GM12878 (cell line): ENCODE results near the gene MCF2L2. TPM values are rescaled to one million over a fixed set of nuclear protein-coding genes. Genes with fewer than 3 reads are reported as not detected.

Experiments used
- ASH2L ChIP-seq: fragments of 300-600, 200-600 bp; sonication (generic); IDR thresholded peaks from 2 replicates; pipeline ENCODE4 v1.6.1; 2017; ENCODE audit warnings: low read depth, mild to moderate bottlenecking, borderline replicate concordance
- ATF3 ChIP-seq: IDR thresholded peaks from 2 replicates; pipeline ENCODE4 v1.6.1; 2011; ENCODE audit warnings: low read depth, mild to moderate bottlenecking, low read length, moderate library complexity, borderline replicate concordance; ENCODE audit errors: extremely low read depth
- CHD4 ChIP-seq: fragments of 200-600 bp; sonication (generic); IDR thresholded peaks from 2 replicates; pipeline ENCODE4 v1.6.1; 2016; ENCODE audit warnings: mild to moderate bottlenecking
- E2F4 ChIP-seq: IDR thresholded peaks from 2 replicates; pipeline ENCODE4 v1.6.1; 2012; ENCODE audit warnings: low read depth, low read length, improper control_type of control experiment
- EZH2 ChIP-seq: IDR thresholded peaks from 2 replicates; pipeline ENCODE4 v1.6.1; 2012; ENCODE audit warnings: low read depth, mild to moderate bottlenecking, control low read depth, inconsistent platforms, low read length, borderline replicate concordance; ENCODE audit not compliant: control insufficient read depth
- GABPA ChIP-seq: IDR thresholded peaks from 2 replicates; pipeline ENCODE4 v1.6.1; 2014; ENCODE audit warnings: antibody characterized with exemption, low read depth, mild to moderate bottlenecking, inconsistent platforms
- IKZF1 ChIP-seq: fragments of 450-650 bp; conservative IDR thresholded peaks from 2 replicates; pipeline ENCODE4 v1.6.1; 2017; ENCODE audit warnings: antibody characterized with exemption, mild to moderate bottlenecking
- JUND ChIP-seq: IDR thresholded peaks from 2 replicates; pipeline ENCODE4 v1.6.1; 2012; ENCODE audit warnings: low read depth, mild to moderate bottlenecking, low read length, improper control_type of control experiment, moderate library complexity
- MYB ChIP-seq: fragments of 150-350 bp; IDR thresholded peaks from 2 replicates; pipeline ENCODE4 v1.6.1; 2014; ENCODE audit warnings: mild to moderate bottlenecking, low read depth, low read length, borderline replicate concordance
- NRF1 ChIP-seq: conservative IDR thresholded peaks from 2 replicates; pipeline ENCODE4 v1.6.1; 2011; ENCODE audit warnings: mild to moderate bottlenecking, low read depth, low read length, improper control_type of control experiment
- PML ChIP-seq: IDR thresholded peaks from 2 replicates; pipeline ENCODE4 v1.6.1; 2012; ENCODE audit warnings: low read length, inconsistent platforms
- RAD21 ChIP-seq: IDR thresholded peaks from 2 replicates; pipeline ENCODE4 v1.6.1; 2011; ENCODE audit warnings: mild to moderate bottlenecking, low read depth, low read length, moderate library complexity; ENCODE audit not compliant: insufficient read depth
- RFX5 ChIP-seq: IDR thresholded peaks from 2 replicates; pipeline ENCODE4 v1.6.1; 2011; ENCODE audit warnings: low read depth, low read length, improper control_type of control experiment
- SKIL ChIP-seq: fragments of 450-650 bp; IDR thresholded peaks from 2 replicates; pipeline ENCODE4 v1.6.1; 2017; ENCODE audit warnings: mild to moderate bottlenecking, low read depth, inconsistent platforms; ENCODE audit not compliant: poor library complexity, severe bottlenecking
- SMAD1 ChIP-seq: fragments of 450-650 bp; IDR thresholded peaks from 2 replicates; pipeline ENCODE4 v1.6.1; 2018; ENCODE audit warnings: mild to moderate bottlenecking, low read depth; ENCODE audit not compliant: partially characterized antibody
- YY1 ChIP-seq: IDR thresholded peaks from 2 replicates; pipeline ENCODE4 v1.6.1; 2011; ENCODE audit warnings: low read depth, mild to moderate bottlenecking, low read length
- ZBTB40 ChIP-seq: fragments of 450-650 bp; IDR thresholded peaks from 2 replicates; pipeline ENCODE4 v1.6.1; 2016; ENCODE audit warnings: mild to moderate bottlenecking, moderate library complexity, borderline replicate concordance
- ZNF24 ChIP-seq: fragments of 450-650 bp; IDR thresholded peaks from 2 replicates; pipeline ENCODE4 v1.6.1; 2017; ENCODE audit warnings: antibody characterized with exemption, mild to moderate bottlenecking
- ZNF592 ChIP-seq: fragments of 450-650 bp; IDR thresholded peaks from 2 replicates; pipeline ENCODE4 v1.6.1; 2017; ENCODE audit warnings: mild to moderate bottlenecking, moderate library complexity
- polyA plus RNA-seq, 11 experiments: library from polyadenylated mRNA; depleted of rRNA in 4 of 11; unstranded in 6 of 11; stranded (reverse) in 5 of 11; fragments of >200 nt; fragmentation: Nextera tagmentation in 4 of 11; fragmentation: Illumina TruSeq in 1 of 11; extraction: Ambion mirVana in 4 of 11; extraction: Trizol in 1 of 11; gene quantifications; 1 replicate in 1 of 11; 2 replicates in 10 of 11; pipeline versions ENCODE4 v1.2.1 to v1.2.3, GENCODE V29; 2011 to 2016; ENCODE audit warnings: inconsistent platforms in 2 of 11, missing spikeins in 2 of 11, low read depth in 1 of 11
- total RNA-seq, 4 experiments: library from RNA; depleted of rRNA in 3 of 4; stranded (reverse); fragments of >200 nt in 3 of 4; fragmentation: Illumina TruSeq in 1 of 4; extraction: Trizol in 1 of 4; gene quantifications; 2 replicates each; pipeline versions ENCODE4 v1.2.1 to v1.2.3, GENCODE V29; 2013 to 2021

The MCF2L2 gene
- total and polyA plus RNA-seq, 10 of the 15 experiments (the other 5 are each of a cell fraction or from before 2014, with no cell fraction given) = 0.37 to 2.8 (median 1.4) TPM

- no peak for TF ChIP-seq ZBTB40
- no peak for TF ChIP-seq MYB
- no peak for TF ChIP-seq YY1
- no peak for TF ChIP-seq E2F4
- TF ChIP-seq IKZF1 = peak; percentile 61
- TF ChIP-seq ASH2L = no peak
- no peak for TF ChIP-seq SMAD1
- no peak for TF ChIP-seq RFX5
- TF ChIP-seq NRF1 = no peak
- TF ChIP-seq JUND = no peak
- no peak for TF ChIP-seq PML
- no peak for TF ChIP-seq ZNF24
- TF ChIP-seq ATF3 = no peak
- TF ChIP-seq GABPA = no peak
- TF ChIP-seq SKIL = no peak
- no peak for TF ChIP-seq CHD4
- TF ChIP-seq EZH2 = no peak
- 0 out of 2 replicates have a peak, but pooled peaks have one; percentile 1 for TF ChIP-seq RAD21
- no peak for TF ChIP-seq ZNF592
These were observed 7.2 kb upstream of the MCF2L2 start (continued) for GRCh38 chr3:183435661-183436060.
